Kasumi-1 (cell line): ENCODE data around the gene TMOD1.
"Not testable (repeated sequence)": the region's sequence is repeated elsewhere in the genome, so short reads cannot be mapped to it uniquely, and the experiment has no call there.

Experiments used
- DNase-seq, 2 experiments: peaks; one replicate each; lab custom pipeline; 2025; lab: John Stamatoyannopoulos, UW

TMOD1 gene

DNA sequence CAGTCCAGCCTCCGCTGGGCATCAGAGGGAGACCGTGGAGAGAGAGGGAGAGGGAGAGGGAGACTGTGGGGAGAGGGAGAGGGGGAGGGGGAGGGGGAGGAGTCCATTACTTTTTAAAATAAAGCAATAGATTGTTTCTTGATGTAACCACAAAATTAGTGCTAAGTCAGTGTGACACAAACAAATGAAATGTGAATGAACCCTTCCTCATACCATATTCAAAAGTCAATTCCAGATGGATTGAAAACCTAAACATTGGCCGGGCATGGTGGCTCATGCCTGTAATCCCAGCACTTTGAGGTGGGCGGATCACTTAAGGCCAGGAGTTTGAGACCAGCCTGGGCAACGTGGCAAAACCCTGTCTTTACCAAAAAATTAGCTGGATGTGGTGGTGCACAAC is 2.6 kb upstream of the TMOD1 start:
- not testable (repeated sequence) for DNase-seq

DNA sequence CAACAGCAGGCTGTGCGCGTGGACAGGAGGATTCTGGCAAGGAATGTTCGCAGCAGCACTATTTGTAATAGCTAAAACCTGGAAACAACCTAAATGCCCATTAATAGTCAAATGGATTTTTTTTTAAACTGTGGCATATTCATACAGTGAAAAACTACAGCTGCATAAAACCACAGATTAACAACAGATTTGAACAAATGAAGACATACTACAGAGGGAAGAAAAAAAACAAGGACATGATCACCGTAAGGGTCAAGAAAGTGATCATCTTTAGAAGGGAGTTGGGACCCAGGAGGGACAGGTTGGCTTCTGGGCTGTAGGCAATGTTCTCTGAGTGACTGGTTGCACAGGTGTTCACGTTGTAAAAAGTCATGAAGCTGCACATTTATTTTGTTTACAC is 1.2 kb upstream of the TMOD1 start:
- no peak for DNase-seq

DNA sequence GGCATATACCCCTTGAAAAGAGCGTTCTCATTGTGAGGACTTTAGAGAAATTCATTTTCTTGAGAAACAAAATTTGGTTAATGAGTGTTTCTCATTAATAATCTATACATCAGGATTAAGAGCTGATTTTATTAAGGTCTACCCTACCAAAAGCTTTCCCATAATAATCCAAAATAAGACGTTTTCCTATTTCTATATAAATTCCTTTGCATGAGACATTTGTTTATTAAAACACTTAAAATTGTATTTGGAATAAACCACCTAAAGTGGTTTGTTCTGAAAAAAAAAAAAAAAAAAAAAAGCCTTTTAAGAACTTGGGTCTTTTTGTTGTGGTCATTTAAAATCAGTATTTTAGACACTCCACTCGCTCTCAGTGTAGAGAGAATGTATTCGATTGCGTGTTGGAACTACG is 695 bp upstream of the TMOD1 start:
- no peak for DNase-seq

DNA sequence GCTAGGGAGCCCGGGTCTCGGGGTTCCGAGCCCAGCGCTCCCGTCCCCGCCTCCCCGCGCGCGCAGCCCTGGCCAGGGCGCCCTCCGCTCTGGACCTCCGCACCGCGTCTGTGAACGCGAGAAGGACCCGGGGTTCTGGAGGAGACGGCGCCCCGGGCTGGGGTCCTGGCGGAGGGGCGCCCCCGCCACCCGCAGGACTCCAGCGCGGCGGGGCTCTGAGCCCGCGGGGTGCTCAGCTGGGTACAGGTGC is 431 bp downstream of the TMOD1 start:
- no peak for DNase-seq

DNA sequence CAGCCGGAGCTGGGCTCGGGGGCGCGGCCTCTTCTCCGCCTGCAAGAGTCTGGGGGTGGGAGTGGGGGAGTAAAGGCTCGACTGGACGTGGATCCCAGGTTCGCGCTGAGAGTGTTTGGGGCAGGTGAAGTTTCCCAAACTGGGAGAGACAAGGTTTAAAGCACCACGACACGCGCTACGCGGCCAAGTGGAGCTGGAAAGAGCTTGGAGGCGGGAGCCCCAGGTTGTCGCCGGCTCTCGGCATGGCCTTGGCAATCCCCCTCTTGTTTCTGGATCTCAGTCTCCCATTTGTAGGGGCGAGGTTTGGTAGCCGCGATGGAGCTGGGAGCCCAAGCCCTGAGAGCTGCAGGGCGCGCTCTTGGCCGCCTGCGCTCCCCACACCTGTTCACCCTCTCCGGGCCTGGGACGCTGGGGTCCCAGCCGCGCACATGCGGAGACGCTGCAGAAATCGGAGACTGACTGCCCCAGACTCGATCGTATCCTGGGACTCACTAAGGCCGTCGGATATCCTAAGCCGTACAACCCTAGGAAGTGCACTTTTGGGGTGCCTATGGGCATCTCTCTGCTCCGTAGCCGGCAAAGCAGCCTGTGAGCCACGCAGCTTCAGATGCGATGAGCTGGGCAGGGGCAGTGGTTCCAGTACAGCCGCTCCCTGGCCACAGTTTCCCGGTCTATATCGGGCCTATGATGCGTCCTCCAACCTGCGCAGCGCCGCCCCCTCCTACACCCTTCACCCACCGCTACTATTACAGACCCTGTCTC is 937 bp downstream of the TMOD1 start:
- no peak for DNase-seq

DNA sequence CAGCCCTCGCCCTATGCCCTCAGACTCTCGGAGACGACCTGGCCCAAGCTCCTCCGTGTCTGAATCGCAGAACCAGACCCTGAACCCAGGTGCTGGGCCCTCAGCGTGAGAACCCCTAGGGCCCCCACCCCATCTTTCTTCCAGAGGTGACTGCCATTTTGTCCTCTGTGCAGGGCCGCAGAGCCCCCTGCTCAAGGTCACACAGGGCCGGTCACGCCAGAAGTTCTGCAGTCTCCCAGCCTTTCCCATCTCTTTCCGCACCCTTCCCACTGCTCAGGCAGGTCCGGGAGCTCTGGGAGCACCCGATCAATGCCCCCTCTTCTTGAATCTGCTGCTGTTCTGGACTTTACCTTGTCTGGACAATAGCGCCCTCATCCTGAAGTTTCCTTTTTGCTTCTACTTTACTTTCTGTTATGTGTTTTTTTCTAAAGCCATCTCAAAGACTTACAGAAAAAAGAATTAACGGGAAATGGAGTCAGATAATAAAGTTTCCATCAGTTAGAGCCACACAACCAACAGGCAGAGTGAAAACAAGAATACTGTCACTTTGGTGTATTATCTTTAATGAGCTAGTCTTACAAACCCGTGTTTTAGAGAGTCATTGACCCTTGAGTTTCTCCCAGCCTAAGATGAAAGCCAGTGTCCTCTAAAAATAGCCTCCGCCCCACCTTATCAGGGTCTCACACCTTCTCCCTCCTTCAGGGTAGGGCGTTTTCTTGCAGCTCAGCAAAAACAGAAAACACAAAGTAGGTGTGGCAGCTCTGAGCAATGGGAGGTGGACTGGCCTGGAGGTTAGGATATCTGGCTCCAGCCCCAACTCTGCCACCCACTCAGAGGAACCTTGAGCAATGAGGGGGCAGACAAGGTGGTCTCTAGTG is 1.8 kb downstream of the TMOD1 start:
- no peak for DNase-seq

DNA sequence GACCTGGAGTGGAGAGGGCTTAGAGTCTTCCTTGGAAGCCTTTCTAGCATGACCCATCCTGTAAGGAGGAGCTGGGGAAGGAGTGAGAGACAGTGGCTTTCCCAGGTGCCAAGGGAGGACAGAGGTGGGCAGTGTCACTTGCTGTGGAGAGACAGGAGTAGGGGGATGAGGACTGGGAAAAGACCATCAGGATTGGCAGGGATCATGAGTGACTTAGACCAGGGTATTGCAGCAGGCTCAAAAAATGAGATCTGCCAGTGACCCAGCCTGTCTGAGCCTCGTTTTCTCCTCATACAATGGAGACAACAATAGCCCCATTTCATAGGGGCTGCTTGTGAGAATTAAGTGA is 2.4 kb downstream of the TMOD1 start:
- no peak for DNase-seq

DNA sequence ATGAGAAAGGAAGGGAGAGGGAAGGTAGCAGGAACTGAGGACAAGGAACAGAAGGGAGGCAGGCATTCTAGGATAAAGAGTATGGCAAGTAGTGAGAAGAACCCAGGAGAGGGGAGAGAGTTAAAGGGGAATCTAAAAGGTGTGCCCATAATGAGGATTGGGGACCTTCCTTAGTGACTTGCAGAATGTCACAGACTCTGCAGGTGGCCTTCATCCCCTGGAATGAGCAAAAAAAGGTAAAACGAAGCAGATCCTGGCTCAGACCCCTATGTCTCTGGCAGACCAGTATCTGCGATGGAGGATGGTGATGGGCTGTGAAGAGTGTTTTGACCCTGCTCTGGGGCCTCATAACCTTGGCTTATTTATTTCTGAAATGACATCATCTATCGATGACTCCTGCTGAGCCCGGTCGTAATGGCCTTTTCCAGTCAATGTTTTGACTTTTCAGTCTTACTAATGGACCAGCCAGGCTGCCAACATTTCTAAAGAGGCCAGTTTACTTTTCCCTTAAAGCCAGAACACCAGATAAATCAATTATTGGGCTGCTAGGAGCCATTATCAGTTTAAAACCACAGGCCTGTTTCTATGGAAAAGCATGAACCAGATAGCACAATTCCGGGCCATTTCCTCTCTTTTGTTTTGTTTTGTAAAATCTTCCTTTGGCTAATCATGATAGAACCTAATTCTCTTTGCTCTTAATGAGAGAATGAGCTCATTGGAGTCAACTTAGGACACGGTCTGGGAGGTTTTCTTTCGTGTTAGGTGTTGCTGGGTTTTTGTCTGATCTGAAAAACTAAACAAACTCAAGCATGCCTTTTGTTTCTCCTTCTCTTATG is 3.1 kb downstream of the TMOD1 start:
- DNase-seq: no peak

DNA sequence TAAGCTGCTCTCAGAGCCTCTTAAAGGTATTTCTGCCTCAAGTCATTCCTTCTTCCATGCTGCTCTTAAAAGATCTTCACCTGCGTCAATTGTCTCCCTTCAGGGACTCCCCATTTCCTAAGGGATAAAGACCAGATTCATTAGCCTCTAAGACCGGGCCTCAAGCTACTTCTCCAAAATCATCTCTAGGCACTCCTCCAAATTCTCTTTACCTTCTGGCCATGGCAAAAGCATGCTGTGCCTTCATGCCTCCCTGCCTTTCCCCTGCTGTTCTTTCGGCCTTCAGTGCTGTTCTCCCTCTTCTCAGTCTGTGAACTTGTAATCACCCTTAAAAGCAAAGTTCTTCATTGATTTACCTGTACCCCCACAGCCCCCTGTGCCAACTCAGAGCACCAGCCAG is 4.4 kb downstream of the TMOD1 start:
- no peak for DNase-seq

DNA sequence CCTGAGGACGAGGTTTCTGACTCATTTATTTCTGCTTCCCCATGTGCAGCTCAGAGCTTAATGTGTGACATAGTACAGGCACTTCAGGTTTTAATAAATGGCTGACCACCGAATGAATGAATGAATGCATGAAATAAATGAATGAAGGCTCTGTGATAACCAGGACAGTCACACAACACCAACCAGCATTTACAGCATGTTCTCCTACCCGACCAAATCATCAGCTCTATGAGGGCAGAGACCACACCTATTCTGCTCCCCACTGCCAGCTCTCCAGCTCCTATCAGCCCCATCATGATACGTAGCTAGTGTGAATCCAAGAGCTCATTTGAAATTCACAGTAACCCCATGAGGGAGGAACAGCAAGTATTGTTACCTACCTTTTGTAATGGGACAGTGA is 4.8 kb downstream of the TMOD1 start:
- no peak for DNase-seq

DNA sequence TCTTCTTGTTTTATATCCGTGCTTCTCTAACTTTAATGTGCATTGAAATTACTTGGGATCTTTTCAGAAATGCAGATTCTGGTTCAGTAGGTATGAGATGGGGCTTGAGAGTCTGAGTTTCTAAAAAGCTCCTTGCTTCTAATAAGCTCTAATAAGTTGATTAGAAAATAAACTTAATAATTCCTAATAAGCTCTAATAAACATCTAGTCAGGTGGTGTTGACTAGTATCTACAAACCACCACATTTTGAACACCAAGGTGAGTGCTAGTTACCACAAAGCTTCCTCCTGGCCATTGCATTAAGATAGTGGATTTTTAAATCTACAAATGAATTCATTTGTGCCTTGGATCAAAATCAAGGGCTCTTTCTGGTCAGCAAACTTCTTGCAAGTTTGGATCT is 5.3 kb downstream of the TMOD1 start:
- DNase-seq: no peak

DNA sequence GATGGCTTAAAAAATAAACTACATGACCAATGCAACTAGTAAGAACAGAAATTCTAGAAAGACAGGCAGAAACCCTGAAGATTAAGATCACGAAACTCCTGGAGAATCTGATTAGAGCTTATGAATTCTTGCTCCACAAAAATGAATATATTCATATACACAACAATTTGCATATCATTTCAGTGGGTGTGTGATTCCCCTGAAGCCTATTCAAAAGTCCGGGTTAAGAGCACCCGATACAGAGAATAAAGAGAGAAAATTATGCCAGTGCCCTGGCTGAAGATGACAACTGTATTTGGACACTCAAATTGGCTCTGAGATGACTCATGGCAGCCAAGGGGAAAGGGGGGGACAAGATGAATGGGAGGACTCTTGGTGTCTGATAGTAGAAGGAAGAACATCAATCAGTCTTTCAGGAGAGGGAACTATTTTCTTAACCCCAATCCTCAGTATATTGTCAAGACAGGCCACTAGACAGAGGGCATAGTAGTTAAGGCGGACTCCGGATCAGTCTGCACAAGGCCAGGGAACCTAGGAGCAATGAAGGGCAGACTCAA is 6.0 kb downstream of the TMOD1 start:
- no peak for DNase-seq

DNA sequence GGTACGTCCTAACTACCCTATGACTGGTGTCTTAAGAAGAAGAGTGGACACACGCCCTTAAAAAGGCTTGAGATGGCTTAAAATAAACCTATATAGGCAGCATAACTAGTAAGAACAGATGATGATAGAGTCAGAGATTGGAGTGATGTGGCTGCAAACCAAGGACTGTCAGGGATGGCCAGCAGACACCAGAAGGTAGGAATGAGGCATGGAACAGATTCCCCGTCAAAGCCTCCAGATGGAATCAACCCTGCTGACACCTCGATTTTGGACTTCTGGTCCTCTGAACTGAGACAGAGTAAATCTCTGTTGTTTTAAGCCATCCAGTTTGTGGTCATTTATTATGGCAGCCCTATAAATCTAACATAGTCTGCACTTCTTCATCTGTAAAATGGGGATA is 7.4 kb downstream of the TMOD1 start:
- no peak for DNase-seq

DNA sequence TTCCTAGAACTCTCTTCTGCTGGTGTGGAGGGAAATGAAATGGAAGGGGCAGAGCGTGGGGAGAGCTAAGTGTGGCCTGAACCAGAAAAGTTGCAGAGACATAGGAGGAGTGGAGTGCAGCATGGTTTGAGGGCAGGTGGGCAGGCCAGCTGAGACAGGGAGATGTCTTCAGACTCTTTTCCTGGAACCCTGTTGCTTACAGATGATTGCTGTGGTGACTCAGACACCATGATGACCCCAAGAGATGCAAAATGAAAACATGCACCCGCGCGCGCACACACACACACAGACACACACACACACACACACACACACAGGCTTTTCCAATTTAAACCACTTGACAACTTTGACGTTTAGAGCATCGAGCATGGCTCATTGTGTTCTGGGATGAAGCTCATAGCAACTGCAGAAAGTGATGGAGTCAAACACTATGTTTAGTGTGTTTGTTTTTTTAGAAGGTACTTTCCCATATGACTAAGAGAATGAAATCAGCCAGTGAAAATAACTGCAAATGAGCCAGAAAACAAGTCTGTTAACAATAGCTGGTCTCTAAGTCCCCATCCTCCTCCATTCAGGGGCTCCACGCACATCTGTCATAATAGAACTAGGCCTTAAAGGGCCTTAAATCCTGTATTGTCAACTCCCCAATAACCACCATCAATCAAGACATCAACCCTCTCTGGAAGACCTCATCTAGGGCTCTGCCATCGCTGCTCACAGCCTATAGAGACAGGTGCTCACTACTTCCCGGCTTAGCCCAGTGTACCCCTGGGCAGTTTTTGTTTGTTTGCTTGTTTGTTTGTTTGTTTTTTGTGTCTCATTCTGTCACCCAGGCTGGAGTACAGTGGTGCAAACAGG is 9.6 kb downstream of the TMOD1 start:
- no peak for DNase-seq

DNA sequence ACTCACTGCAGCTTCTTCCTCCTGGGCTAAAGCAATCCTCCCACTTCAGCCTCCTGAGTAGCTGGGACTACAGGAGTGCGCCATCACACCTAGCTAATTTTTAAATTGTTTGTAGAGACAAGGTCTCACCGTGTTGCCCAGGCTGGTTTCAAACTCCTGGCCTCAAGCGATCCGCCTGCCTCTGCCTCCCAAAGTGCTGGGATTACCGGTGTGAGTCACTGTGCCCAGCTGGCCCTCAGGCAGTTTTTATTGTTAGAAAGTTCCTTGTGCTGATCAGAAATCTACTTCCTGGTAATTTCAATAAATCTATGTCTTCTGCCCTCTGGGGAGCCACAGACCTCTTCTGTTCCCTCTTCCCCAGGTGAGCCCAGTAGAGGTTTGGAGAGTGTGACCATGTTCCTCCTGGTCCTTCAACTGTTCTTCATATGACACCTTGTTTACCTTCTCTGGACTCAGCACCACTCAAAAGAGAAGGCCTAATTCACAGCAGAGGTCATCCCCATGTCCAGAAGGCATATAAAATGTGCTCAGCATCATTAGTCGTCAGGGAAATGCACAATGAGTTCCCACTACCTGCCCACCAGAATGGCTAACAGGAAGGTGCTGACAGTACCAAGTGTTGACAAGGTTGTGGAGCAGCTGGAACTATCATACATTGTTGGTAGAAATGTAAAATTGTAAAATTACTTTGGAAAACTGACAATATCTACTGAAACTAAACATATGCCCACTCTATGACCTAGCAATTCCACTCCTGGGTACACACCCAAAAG is 10.4 kb downstream of the TMOD1 start:
- DNase-seq: no peak

DNA sequence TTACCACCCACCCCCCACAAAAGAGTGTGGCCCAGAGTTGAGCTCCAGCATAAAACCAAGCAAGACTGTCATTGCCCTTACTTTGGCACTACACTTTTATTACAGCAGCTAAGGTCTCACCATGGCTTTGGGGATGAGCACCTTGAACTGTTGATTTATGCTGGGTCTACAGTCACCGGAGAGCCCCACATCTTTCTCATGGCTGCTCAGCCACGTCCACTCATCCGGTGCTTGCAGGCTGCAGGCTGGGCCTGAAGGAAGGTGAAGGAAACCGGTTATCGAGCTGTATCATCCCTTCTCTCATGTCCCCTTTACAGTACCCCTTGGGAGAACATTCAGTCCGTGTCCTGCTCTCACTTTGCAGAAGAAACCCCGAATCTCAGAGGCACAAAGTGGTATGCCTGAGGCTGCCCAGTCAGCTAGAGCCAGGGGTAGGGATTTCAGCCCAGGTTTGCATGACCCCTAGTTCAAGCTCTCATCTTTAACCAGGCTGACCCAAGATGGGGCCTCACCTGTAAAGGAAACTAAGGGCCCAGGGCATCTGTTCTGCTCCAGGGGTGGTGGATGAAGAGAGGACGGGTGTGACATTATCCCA is 11.6 kb downstream of the TMOD1 start:
- no peak for DNase-seq

DNA sequence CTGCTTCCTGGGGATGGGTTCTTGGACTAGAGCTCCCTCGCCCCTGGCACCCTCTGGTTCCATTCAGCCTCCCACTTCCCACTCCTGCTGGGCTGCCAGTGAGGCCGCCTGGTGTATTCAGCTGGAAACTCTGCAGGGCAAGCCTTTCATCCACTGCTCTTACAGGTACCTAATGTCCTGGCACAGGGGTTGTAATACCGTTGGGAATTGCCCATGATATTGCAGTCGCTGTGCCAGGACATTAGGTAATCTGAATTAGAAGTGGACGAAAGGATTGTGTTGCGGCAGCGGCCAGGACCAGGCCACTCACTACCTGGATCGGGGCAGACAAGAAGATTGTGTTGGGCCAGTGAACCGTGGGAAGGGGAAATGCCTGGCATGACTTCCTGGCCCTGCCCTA is 13.1 kb downstream of the TMOD1 start:
- DNase-seq: no peak

DNA sequence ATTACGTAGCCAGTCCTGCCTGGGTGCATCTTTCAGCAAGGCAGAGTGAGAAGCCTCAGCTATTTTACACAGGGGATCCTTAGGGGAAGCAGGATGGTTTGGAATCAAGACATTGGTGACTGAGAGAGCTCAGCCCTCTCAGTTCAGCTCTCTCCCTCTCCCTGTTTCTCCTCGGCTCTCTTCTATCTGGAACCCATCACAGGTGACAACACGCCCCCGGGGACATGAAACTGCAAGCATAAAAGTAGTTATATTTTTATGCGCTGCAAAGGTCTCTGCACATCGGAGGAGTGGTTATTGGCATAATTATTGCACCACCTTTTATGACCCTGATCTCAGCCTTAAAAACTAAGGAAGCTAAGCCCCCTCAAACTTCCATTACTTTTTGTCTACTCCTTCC is 14.2 kb downstream of the TMOD1 start:
- DNase-seq: no peak

DNA sequence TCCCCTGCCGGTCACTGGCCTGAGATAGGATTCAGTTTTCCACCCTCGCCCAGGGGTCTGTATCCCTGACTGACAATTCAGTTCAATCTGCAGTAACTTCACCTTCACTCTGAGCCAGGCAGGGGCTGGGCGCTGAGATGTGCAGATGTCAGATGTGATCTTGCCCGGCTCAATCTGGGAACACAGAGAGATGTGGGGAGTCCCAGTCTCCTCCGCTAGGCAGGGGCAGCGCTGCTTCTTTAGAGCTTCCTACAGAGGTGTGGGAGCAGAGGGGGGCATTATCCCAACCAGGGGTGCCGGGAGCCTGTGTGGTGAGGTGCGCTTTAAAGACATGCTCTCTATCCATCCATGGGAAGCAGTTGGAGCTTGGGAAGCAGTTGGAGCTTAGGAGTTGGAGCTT is 14.6 kb downstream of the TMOD1 start:
- DNase-seq: no peak

DNA sequence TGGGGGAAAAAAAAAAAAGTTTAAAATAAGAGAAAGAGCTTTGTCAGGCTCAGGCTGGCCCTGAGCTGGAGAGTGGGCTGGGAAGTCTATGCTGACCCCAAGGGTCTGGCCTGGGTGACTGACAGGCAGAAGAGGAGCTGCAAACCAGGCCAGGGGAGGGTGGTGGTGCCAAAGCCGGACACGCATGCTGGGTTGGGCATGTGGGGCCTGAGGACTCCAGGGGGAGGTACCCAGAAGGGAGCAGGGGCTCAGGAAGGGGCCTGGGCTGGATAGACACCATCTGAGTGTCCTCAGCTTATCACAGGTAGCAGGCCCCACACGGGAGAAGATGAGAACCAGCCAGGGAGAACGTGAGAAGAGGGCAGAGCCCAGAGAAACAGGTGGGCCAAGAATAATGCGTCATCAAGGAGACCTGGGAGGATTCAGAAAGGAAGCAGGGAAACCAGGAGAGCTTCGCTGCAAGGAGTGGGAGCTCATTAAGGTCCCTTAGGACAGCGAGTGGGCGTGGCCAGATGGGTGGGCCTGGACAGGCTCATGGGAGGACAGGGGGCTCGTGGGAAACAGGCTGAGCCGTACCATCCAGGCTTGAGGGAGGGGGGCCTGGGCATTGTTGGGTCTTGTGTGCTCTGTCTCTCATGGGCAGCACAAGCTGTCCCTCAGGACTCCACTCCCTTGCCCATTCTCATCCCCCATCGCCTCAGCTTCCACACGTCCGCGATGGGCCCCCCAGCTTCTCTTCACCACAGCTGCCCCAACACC is 16.0 kb downstream of the TMOD1 start:
- no peak for DNase-seq
